HepG2 (cell line): Measurements from ENCODE around the gene PPP1R13B. TPM values are rescaled to one million over a fixed set of nuclear protein-coding genes. Genes with fewer than 3 reads are reported as not detected.
A peak's percentile ranks its signal among the peaks of the same experiment; 100 is the strongest.

Experiments used
- ASH2L ChIP-seq: fragments of 300-600, 200-600 bp; sonication (generic); IDR thresholded peaks from 2 replicates; pipeline ENCODE4 v1.7.0; 2017; ENCODE audit warnings: low read depth, mild to moderate bottlenecking, moderate library complexity, mixed read lengths, low read length; ENCODE audit not compliant: insufficient read length
- ATF1 ChIP-seq: IDR thresholded peaks from 2 replicates; pipeline ENCODE4 v1.6.1; 2016; ENCODE audit warnings: mild to moderate bottlenecking, control low read depth
- BRCA1 ChIP-seq: sonication (generic); formaldehyde crosslinking; IDR thresholded peaks from 2 replicates; pipeline ENCODE4 v1.4.0; 2020; ENCODE audit warnings: missing genetic modification reagents
- CERS6 ChIP-seq: sonication (generic); formaldehyde crosslinking; IDR thresholded peaks from 2 replicates; pipeline ENCODE4 v1.5.0; 2020; ENCODE audit warnings: missing genetic modification reagents
- DBP ChIP-seq: sonication (generic); formaldehyde crosslinking; IDR thresholded peaks from 2 replicates; pipeline ENCODE4 v1.4.0; 2020; ENCODE audit warnings: missing genetic modification reagents; ENCODE audit errors: not compliant biosample characterization
- DRAP1 ChIP-seq: IDR thresholded peaks from 2 replicates; pipeline ENCODE4 v1.6.1; 2016; ENCODE audit warnings: missing genetic modification reagents, missing compliant biosample characterization
- DZIP1 ChIP-seq: sonication (generic); formaldehyde crosslinking; IDR thresholded peaks from 2 replicates; pipeline ENCODE4 v1.5.0; 2020; ENCODE audit warnings: mild to moderate bottlenecking, missing genetic modification reagents
- ELF3 ChIP-seq: IDR thresholded peaks from 2 replicates; pipeline ENCODE4 v1.6.1; 2016; ENCODE audit warnings: missing genetic modification reagents, missing compliant biosample characterization
- FOXC1 ChIP-seq: sonication (generic); formaldehyde crosslinking; IDR thresholded peaks from 2 replicates; pipeline ENCODE4 v1.8.0; 2022; ENCODE audit warnings: mild to moderate bottlenecking, missing genetic modification reagents, borderline replicate concordance
- NFRKB ChIP-seq: fragments of 450-650 bp; IDR thresholded peaks from 2 replicates; pipeline ENCODE4 v1.6.1; 2017
- PTBP1 ChIP-seq: fragments of 200-400 bp; formaldehyde crosslinking; IDR thresholded peaks from 2 replicates; pipeline ENCODE4 v1.6.1; 2018; ENCODE audit warnings: low read length, low read depth; ENCODE audit not compliant: poor library complexity, severe bottlenecking
- RAD51 ChIP-seq: fragments of 450-650 bp; IDR thresholded peaks from 2 replicates; pipeline ENCODE4 v1.6.1; 2016; ENCODE audit warnings: borderline replicate concordance
- SNRNP70 ChIP-seq: fragments of 200-400 bp; formaldehyde crosslinking; IDR thresholded peaks from 2 replicates; pipeline ENCODE4 v1.6.1; 2017; ENCODE audit warnings: mild to moderate bottlenecking, low read depth, low read length, moderate library complexity
- TFAP4 ChIP-seq: sonication (generic); IDR thresholded peaks from 2 replicates; pipeline ENCODE4 v1.6.1; 2016; ENCODE audit warnings: low read depth, borderline replicate concordance
- ZNF121 ChIP-seq: sonication (generic); formaldehyde crosslinking; IDR thresholded peaks from 2 replicates; pipeline ENCODE4 v1.5.0; 2020; ENCODE audit warnings: mild to moderate bottlenecking, missing genetic modification reagents
- ZNF543 ChIP-seq: sonication (generic); formaldehyde crosslinking; IDR thresholded peaks from 2 replicates; pipeline ENCODE4 v1.4.0; 2020; ENCODE audit warnings: mild to moderate bottlenecking, missing genetic modification reagents
- ZNF558 ChIP-seq: sonication (generic); formaldehyde crosslinking; IDR thresholded peaks from 2 replicates; pipeline ENCODE4 v1.9.0; 2022; ENCODE audit warnings: mild to moderate bottlenecking, missing genetic modification reagents, borderline replicate concordance
- ZNF687 ChIP-seq: sonication (generic); formaldehyde crosslinking; IDR thresholded peaks from 2 replicates; pipeline ENCODE4 v1.5.1; 2020; ENCODE audit warnings: mild to moderate bottlenecking, missing genetic modification reagents, moderate library complexity
- polyA plus RNA-seq, 8 experiments: library from polyadenylated mRNA; depleted of rRNA in 3 of 8; stranded (reverse) in 7 of 8; unstranded in 1 of 8; fragments of >200 nt; fragmentation: Illumina TruSeq in 4 of 8; extraction: Trizol in 4 of 8; gene quantifications; 2 replicates each; pipeline versions ENCODE4 v1.2.1 to v1.2.3, GENCODE V29; 2011 to 2016; ENCODE audit warnings: low read depth in 4 of 8, missing spikeins in 1 of 8, mixed read lengths in 1 of 8; ENCODE audit not compliant: insufficient read depth in 1 of 8
- total RNA-seq, 5 experiments: library from RNA; depleted of rRNA; stranded (reverse); fragments of >200 nt; fragmentation: Illumina TruSeq; extraction: Trizol; gene quantifications; 2 replicates each; pipeline ENCODE4 v1.2.3, GENCODE V29; 2016; ENCODE audit warnings: low read depth in 1 of 5

The PPP1R13B gene
- total and polyA plus RNA-seq, 2 of the 13 experiments (the other 11 are each of a cell fraction or from before 2014, with no cell fraction given), result 4.6 to 9.4 TPM

GRCh38 chr14:103854822-103855733, 7.7 kb upstream of the PPP1R13B start (continued):
- TF ChIP-seq ZNF687 (CRISPR knock-in tag) (peak; percentile 95), DBP (CRISPR knock-in tag) (no peak), DRAP1 (CRISPR knock-in tag) (0 out of 2 replicates have a peak, but pooled peaks have one; percentile 20), ZNF121 (CRISPR knock-in tag) (peak; percentile 98), TFAP4 (peak; percentile 78; the same call in 1 of the 2 replicates), ASH2L (peak; percentile 44), NFRKB (no peak), BRCA1 (CRISPR knock-in tag) (no peak), ATF1 (CRISPR knock-in tag) (no peak), DZIP1 (CRISPR knock-in tag) (no peak), PTBP1 (no peak), ZNF558 (CRISPR knock-in tag) (no peak; the same call in 1 of the 2 replicates), FOXC1 (CRISPR knock-in tag) (no peak), RAD51 (no peak), CERS6 (CRISPR knock-in tag) (no peak), ZNF543 (CRISPR knock-in tag) (peak; percentile 80), ELF3 (CRISPR knock-in tag) (0 out of 2 replicates have a peak, but pooled peaks have one; percentile 4), SNRNP70 (no peak)
